ENCODE data around the gene MRPS27. TPM values are rescaled to one million over a fixed set of nuclear protein-coding genes. Genes with fewer than 3 reads are reported as not detected.

The MRPS27 gene
- total RNA-seq, 2 experiments from 2014 or later, result 25.0 to 26.1 TPM

GRCh38 chr5:72364171-72364570 is 44.1 kb upstream of the MRPS27 start:
- ATAC-seq (ENCODE audit: poor library complexity) (no peak), DNase-seq (no peak)
- H3K27ac ChIP-seq (ENCODE audit: low read depth in 1 of 2, low read length in 2 of 2), result no peak overlapping the region
- peaks cover 10% of the 10 kb centered on the region for H3K36me3 ChIP-seq (ENCODE audit: insufficient read depth, low read length)
- ChIA-PET POLR2A (no interaction called here), CTCF (no interaction called here)
- Mint-ChIP-seq H3K9me3 (no peaks in the 10 kb centered on the region), H3K27me3 (no peaks in the 10 kb centered on the region), H3K4me3 (no peak overlapping the region), H3K4me1 (ENCODE audit: low read depth) (no peaks in the 10 kb centered on the region), H3K27ac (no peak overlapping the region), H3K36me3 (ENCODE audit: low read depth) (peaks cover 39% of the 10 kb centered on the region)
- H3K4me3 ChIP-seq (ENCODE audit: low read length), result no peak overlapping the region
- no peaks in the 10 kb centered on the region for H3K27me3 ChIP-seq (ENCODE audit: control insufficient read depth in 1 of 2, insufficient read depth in 2 of 2, low read length in 2 of 2)
- intact Hi-C loops (cut with DNase I, micrococcal nuclease), result no loop called here
- H3K9me3 ChIP-seq (ENCODE audit: control insufficient read depth in 1 of 2, insufficient read depth in 1 of 2, low read length in 2 of 2), result no peaks in the 10 kb centered on the region
- no peaks in the 10 kb centered on the region for H3K4me1 ChIP-seq (ENCODE audit: insufficient read depth, low read length)
- TF ChIP-seq, protein P1, sequence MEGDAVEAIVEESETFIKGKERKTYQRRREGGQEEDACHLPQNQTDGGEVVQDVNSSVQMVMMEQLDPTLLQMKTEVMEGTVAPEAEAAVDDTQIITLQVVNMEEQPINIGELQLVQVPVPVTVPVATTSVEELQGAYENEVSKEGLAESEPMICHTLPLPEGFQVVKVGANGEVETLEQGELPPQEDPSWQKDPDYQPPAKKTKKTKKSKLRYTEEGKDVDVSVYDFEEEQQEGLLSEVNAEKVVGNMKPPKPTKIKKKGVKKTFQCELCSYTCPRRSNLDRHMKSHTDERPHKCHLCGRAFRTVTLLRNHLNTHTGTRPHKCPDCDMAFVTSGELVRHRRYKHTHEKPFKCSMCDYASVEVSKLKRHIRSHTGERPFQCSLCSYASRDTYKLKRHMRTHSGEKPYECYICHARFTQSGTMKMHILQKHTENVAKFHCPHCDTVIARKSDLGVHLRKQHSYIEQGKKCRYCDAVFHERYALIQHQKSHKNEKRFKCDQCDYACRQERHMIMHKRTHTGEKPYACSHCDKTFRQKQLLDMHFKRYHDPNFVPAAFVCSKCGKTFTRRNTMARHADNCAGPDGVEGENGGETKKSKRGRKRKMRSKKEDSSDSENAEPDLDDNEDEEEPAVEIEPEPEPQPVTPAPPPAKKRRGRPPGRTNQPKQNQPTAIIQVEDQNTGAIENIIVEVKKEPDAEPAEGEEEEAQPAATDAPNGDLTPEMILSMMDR (IDR thresholded peaks at IDR 0.05), result no peak

- Histone ChIP-seq H3K36me3 (ENCODE audit: insufficient read depth, low read length) (peaks cover 18% of the 10 kb centered on the region), H3K27ac (ENCODE audit: low read depth in 1 of 2, low read length in 2 of 2) (no peak overlapping the region), H3K4me1 (ENCODE audit: insufficient read depth, low read length) (no peaks in the 10 kb centered on the region), H3K27me3 (ENCODE audit: control insufficient read depth in 1 of 2, insufficient read depth in 2 of 2, low read length in 2 of 2) (no peaks in the 10 kb centered on the region), H3K4me3 (ENCODE audit: low read length) (no peak overlapping the region), H3K9me3 (ENCODE audit: control insufficient read depth in 1 of 2, insufficient read depth in 1 of 2, low read length in 2 of 2) (no peaks in the 10 kb centered on the region)
- peaks cover 48% of the 10 kb centered on the region for H3K36me3 Mint-ChIP-seq (ENCODE audit: low read depth)
- ChIA-PET CTCF (no interaction called here), POLR2A (no interaction called here)
- ATAC-seq (ENCODE audit: poor library complexity) (no peak), DNase-seq (no peak)
- no peaks in the 10 kb centered on the region for H3K4me1 Mint-ChIP-seq (ENCODE audit: low read depth)
- H3K4me3 Mint-ChIP-seq, result no peak overlapping the region
- H3K27ac Mint-ChIP-seq, result no peak overlapping the region
- H3K27me3 Mint-ChIP-seq, result no peaks in the 10 kb centered on the region
- H3K9me3 Mint-ChIP-seq, result no peaks in the 10 kb centered on the region
- intact Hi-C loops (cut with DNase I, micrococcal nuclease), result no loop called here
- TF ChIP-seq, protein P1 (IDR thresholded peaks at IDR 0.05), result no peak
Observed at GRCh38 chr5:72363166-72363802, 43.2 kb upstream of the MRPS27 start.

GRCh38 chr5:72359886-72360285 is 39.8 kb upstream of the MRPS27 start:
- no peaks in the 10 kb centered on the region for H3K27me3 ChIP-seq (ENCODE audit: control insufficient read depth in 1 of 2, insufficient read depth in 2 of 2, low read length in 2 of 2)
- no peak for DNase-seq
- no peak overlapping the region for H3K27ac ChIP-seq (ENCODE audit: low read depth in 1 of 2, low read length in 2 of 2)
- no peaks in the 10 kb centered on the region for H3K9me3 ChIP-seq (ENCODE audit: control insufficient read depth in 1 of 2, insufficient read depth in 1 of 2, low read length in 2 of 2)
- POLR2A ChIA-PET, result no interaction called here
- peaks cover 56% of the 10 kb centered on the region for H3K36me3 Mint-ChIP-seq (ENCODE audit: low read depth)
- CTCF ChIA-PET, result no interaction called here
- H3K27me3 Mint-ChIP-seq, result no peaks in the 10 kb centered on the region
- TF ChIP-seq, protein P1 (IDR thresholded peaks at IDR 0.05), result no peak
- no peaks in the 10 kb centered on the region for H3K4me1 Mint-ChIP-seq (ENCODE audit: low read depth)
- H3K9me3 Mint-ChIP-seq, result no peaks in the 10 kb centered on the region
- H3K4me3 ChIP-seq (ENCODE audit: low read length), result no peak overlapping the region
- peaks cover 18% of the 10 kb centered on the region for H3K36me3 ChIP-seq (ENCODE audit: insufficient read depth, low read length)
- H3K4me1 ChIP-seq (ENCODE audit: insufficient read depth, low read length), result no peaks in the 10 kb centered on the region
- intact Hi-C loops (cut with DNase I, micrococcal nuclease), result no loop called here
- H3K27ac Mint-ChIP-seq, result no peak overlapping the region
- no peak for ATAC-seq (ENCODE audit: poor library complexity)
- H3K4me3 Mint-ChIP-seq, result no peak overlapping the region

All from CD4-positive, alpha-beta T cell (primary cell).